Suprapubic skin (tissue), 4 donors: ENCODE data around the gene CCDC78. TPM values are rescaled to one million over a fixed set of nuclear protein-coding genes. Genes with fewer than 3 reads are reported as not detected.
A peak's percentile ranks its signal among the peaks of the same experiment; 100 is the strongest.

ENCODE experiments used
- DNase-seq, 2 donors: peaks; one replicate each; pipeline ENCODE4 v3.0.0-alpha.2; 2019; ENCODE audit warnings: low spot score in 2 of 2
- H3K27ac ChIP-seq: fragments of 200-600 bp; sonication (generic); one replicate; pipeline ENCODE4 v1.5.1; 2019
- H3K27me3 ChIP-seq: fragments of 200-600 bp; sonication (generic); one replicate; pipeline ENCODE4 v1.5.1; 2019
- H3K36me3 ChIP-seq: fragments of 200-600 bp; sonication (generic); one replicate; pipeline ENCODE4 v1.5.1; 2019
- H3K4me1 ChIP-seq: fragments of 200-600 bp; sonication (generic); one replicate; pipeline ENCODE4 v1.5.1; 2019
- H3K4me3 ChIP-seq: fragments of 200-600 bp; sonication (generic); one replicate; pipeline ENCODE4 v1.5.1; 2019; ENCODE audit warnings: mild to moderate bottlenecking
- H3K9me3 ChIP-seq: fragments of 200-600 bp; sonication (generic); one replicate; pipeline ENCODE4 v1.5.1; 2019
- CTCF ChIP-seq, 2 donors: fragments of 200-600 bp in 1 of 2; fragments of 450-650 bp in 1 of 2; sonication (generic) in 1 of 2; IDR thresholded peaks; one replicate each; pipeline ENCODE4 v1.5.1; 2016 to 2019; ENCODE audit warnings: antibody characterized with exemption in 2 of 2, mild to moderate bottlenecking in 1 of 2, moderate library complexity in 1 of 2
- EP300 ChIP-seq: sonication (generic); formaldehyde crosslinking; IDR thresholded peaks from one replicate; pipeline ENCODE4 v1.6.1; 2017; ENCODE audit warnings: antibody characterized with exemption
- POLR2A ChIP-seq, 2 donors: fragments of 450-650 bp; IDR thresholded peaks; one replicate each; pipeline ENCODE4 v1.6.1; 2017; ENCODE audit warnings: antibody characterized with exemption in 2 of 2, mild to moderate bottlenecking in 2 of 2, moderate library complexity in 2 of 2
- POLR2AphosphoS5 ChIP-seq, 3 donors: sonication (generic); formaldehyde crosslinking; IDR thresholded peaks; one replicate each; pipeline ENCODE4 v1.6.1; 2017; ENCODE audit warnings: antibody characterized with exemption in 3 of 3
- WGBS: methylation state at CpG from one replicate; pipeline ENCODE4 v1.1.5; 2018; 5-methylcytosine and 5-hydroxymethylcytosine counted together
- total RNA-seq, 4 donors: library from RNA; depleted of rRNA; stranded (reverse); fragments of >200 nt; gene quantifications; one replicate each; pipeline ENCODE4 v1.1.0, GENCODE V29; 2016

The CCDC78 gene
- total RNA-seq, 4 donors from 2014 or later = 0.64 to 2.4 (median 0.83) TPM; not detected in 1

GRCh38 chr16:708959-709358, 17.3 kb downstream of the CCDC78 start:
- Histone ChIP-seq H3K36me3 (no peaks in the 10 kb centered on the region), H3K4me1 (peaks cover 30% of the 10 kb centered on the region), H3K27ac (no peak overlapping the region), H3K4me3 (no peak overlapping the region), H3K9me3 (no peaks in the 10 kb centered on the region), H3K27me3 (peaks cover 82% of the 10 kb centered on the region)
- TF ChIP-seq EP300 (no peak), POLR2AphosphoS5 (IDR thresholded peaks at IDR 0.05) (no peak), CTCF (IDR thresholded peaks at IDR 0.05) (no peak), POLR2A (IDR thresholded peaks at IDR 0.05) (no peak)
- DNase-seq = no peak
- WGBS = 92% methylated on average over 2 of the region's 4 CpGs

GRCh38 chr16:708019-708418, 18.2 kb downstream of the CCDC78 start:
- H3K27ac ChIP-seq = no peak overlapping the region
- H3K4me1 ChIP-seq = peaks cover 30% of the 10 kb centered on the region
- WGBS = 25% methylated on average over 3 of the region's 3 CpGs
- no peak for DNase-seq
- no peaks in the 10 kb centered on the region for H3K9me3 ChIP-seq
- TF ChIP-seq EP300 (no peak), CTCF (IDR thresholded peaks at IDR 0.05) (no peak), POLR2AphosphoS5 (IDR thresholded peaks at IDR 0.05) (no peak), POLR2A (IDR thresholded peaks at IDR 0.05) (no peak)
- H3K27me3 ChIP-seq = peaks cover 86% of the 10 kb centered on the region
- H3K36me3 ChIP-seq = no peaks in the 10 kb centered on the region
- H3K4me3 ChIP-seq = no peak overlapping the region

- peaks cover 30% of the 10 kb centered on the region for H3K4me1 ChIP-seq
- no peak overlapping the region for H3K27ac ChIP-seq
- TF ChIP-seq POLR2AphosphoS5 (IDR thresholded peaks at IDR 0.05) (no peak), EP300 (no peak)
- no peaks in the 10 kb centered on the region for H3K36me3 ChIP-seq
- no peak overlapping the region for H3K4me3 ChIP-seq
- no peak for DNase-seq
- H3K9me3 ChIP-seq = no peaks in the 10 kb centered on the region
- WGBS = no CpG with 5 or more reads among the region's 14 CpGs
- H3K27me3 ChIP-seq = peaks cover 96% of the 10 kb centered on the region
These were observed 19.1 kb downstream of the CCDC78 start for GRCh38 chr16:707062-707538.

- H3K36me3 ChIP-seq = no peaks in the 10 kb centered on the region
- no peak overlapping the region for H3K27ac ChIP-seq
- H3K27me3 ChIP-seq = peaks cover 99% of the 10 kb centered on the region
- DNase-seq = no peak
- peaks cover 28% of the 10 kb centered on the region for H3K4me1 ChIP-seq
- WGBS = 0% methylated on average over 5 of the region's 49 CpGs
- TF ChIP-seq EP300 (no peak), CTCF (IDR thresholded peaks at IDR 0.05) (no peak), POLR2AphosphoS5 (IDR thresholded peaks at IDR 0.05) (no peak), POLR2A (IDR thresholded peaks at IDR 0.05) (no peak)
- peak overlapping the region; percentile 43 for H3K4me3 ChIP-seq
- no peaks in the 10 kb centered on the region for H3K9me3 ChIP-seq
These were observed 19.8 kb downstream of the CCDC78 start for GRCh38 chr16:706189-707061.

- Histone ChIP-seq H3K4me1 (peaks cover 31% of the 10 kb centered on the region), H3K9me3 (no peaks in the 10 kb centered on the region), H3K27ac (no peak within 1 kb of the TSS), H3K36me3 (no peaks in the 10 kb centered on the region), H3K4me3 (peak within 1 kb of the TSS; percentile 43), H3K27me3 (peaks cover 99% of the 10 kb centered on the region)
- DNase-seq = no peak
- TF ChIP-seq POLR2A (IDR thresholded peaks at IDR 0.05) (no peak), CTCF (IDR thresholded peaks at IDR 0.05) (no peak)
- 4% methylated on average over 15 of the region's 115 CpGs for WGBS
These were observed 20.6 kb downstream of the CCDC78 start, which contains the start of gene FBXL16 for GRCh38 chr16:705431-706188. Gene FBXL16, minus strand, starts transcription at chr16:705801. Its CDS starts 8,396 bp downstream, at chr16:697405.
